Measurements from ENCODE around the gene MIER2.
"Not testable (repeated sequence)": the region's sequence is repeated elsewhere in the genome, so short reads cannot be mapped to it uniquely, and the experiment has no call there.

MIER2 gene

GRCh38 chr19:344625-345319 lies at the start of gene MIER2:
TSS of gene MIER2 (minus strand) at chr19:344796. CDS start at chr19:344782, 14 bp downstream.
- no peak for TF ChIP-seq CTCF (IDR thresholded peaks at IDR 0.05; ENCODE audit: borderline replicate concordance, control extremely low read depth, extremely low read depth, insufficient read depth, missing control alignments)
- in situ Hi-C loops (cut with MboI; ENCODE audit: low sequenced_read_pairs, unreplicated experiment) = no loop called here
- DNase-seq (ENCODE audit: low spot score) = peak; percentile 97

GRCh38 chr19:393560-393959 lies 49.0 kb upstream of the MIER2 start:
- DNase-seq (ENCODE audit: low spot score); in situ Hi-C loops (cut with MboI; ENCODE audit: low sequenced_read_pairs, unreplicated experiment): not testable (repeated sequence)

GRCh38 chr19:392375-392970 lies 47.9 kb upstream of the MIER2 start:
- in situ Hi-C loops (cut with MboI; ENCODE audit: low sequenced_read_pairs, unreplicated experiment) = no loop called here
- no peak for TF ChIP-seq CTCF (IDR thresholded peaks at IDR 0.05; ENCODE audit: borderline replicate concordance, control extremely low read depth, extremely low read depth, insufficient read depth, missing control alignments)
- DNase-seq (ENCODE audit: low spot score) = no peak

GRCh38 chr19:391726-392374 lies 47.3 kb upstream of the MIER2 start:
- in situ Hi-C loops (cut with MboI; ENCODE audit: low sequenced_read_pairs, unreplicated experiment) = no loop called here
- no peak for DNase-seq (ENCODE audit: low spot score)
- no peak for TF ChIP-seq CTCF (IDR thresholded peaks at IDR 0.05; ENCODE audit: borderline replicate concordance, control extremely low read depth, extremely low read depth, insufficient read depth, missing control alignments)

GRCh38 chr19:391207-391557 lies 46.6 kb upstream of the MIER2 start:
- in situ Hi-C loops (cut with MboI; ENCODE audit: low sequenced_read_pairs, unreplicated experiment) = no loop called here
- no peak for DNase-seq (ENCODE audit: low spot score)
- TF ChIP-seq CTCF (IDR thresholded peaks at IDR 0.05; ENCODE audit: borderline replicate concordance, control extremely low read depth, extremely low read depth, insufficient read depth, missing control alignments) = no peak

GRCh38 chr19:390386-391206 lies 46.0 kb upstream of the MIER2 start:
- TF ChIP-seq CTCF (IDR thresholded peaks at IDR 0.05; ENCODE audit: borderline replicate concordance, control extremely low read depth, extremely low read depth, insufficient read depth, missing control alignments) = no peak
- DNase-seq (ENCODE audit: low spot score) = no peak
- in situ Hi-C loops (cut with MboI; ENCODE audit: low sequenced_read_pairs, unreplicated experiment) = no loop called here
